HG03432 (cell line): ENCODE data around the gene ZFP36.

Source experiments
- ATAC-seq: cut with Tn5 transposase; IDR thresholded peaks from one replicate; pipeline ENCODE4 v1.9.1; 2021; ENCODE audit warnings: mild to moderate bottlenecking, moderate library complexity; ENCODE audit not compliant: unreplicated experiment

The ZFP36 gene

DNA sequence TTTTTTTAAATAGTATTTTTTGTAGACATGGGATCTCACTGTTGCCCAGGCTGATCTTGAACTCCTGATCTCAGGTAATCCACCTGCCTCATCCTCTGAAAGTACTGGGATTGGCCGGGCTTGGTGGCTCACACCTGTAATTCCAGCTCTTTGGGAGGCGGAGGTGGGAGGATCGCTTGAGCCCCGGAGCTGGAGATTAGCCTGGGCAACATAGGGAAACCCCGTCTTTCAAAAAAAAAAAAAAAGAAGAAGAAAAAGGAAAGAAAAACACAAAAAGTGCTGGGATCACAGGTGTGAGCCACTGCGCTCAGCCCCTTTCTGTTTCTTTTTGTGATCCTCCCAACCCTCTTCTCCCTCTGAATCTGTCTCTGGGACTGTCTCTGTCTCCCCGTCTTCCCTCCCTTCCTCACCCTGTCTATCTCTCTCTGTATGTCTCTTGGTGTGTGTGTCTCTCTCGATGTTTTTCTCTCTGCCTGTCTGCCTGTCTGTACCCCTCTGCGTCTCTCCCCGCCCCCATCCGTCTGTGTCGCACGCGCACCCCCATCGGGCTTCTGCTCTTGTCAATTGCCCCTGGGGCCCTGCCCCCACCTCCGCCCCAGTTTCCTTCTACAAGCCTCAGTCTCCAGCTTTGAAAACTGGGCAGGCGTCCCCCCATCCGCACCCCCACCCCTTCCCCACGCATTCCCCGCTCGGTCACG lies 540 bp upstream of the ZFP36 start:
- no peak for ATAC-seq

DNA sequence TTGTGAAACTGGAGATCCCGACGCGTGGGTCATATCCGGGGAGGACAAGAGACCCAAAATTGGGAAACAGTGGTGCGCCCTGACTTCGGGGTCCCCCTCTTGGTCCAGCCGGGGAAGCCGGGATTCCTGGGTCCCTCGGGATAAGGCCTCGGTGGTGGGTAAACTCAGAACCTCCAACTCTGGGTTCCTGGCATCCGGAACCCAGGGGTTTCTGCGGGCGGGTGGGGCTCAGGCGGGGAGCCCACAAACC lies 688 bp downstream of the ZFP36 start:
- ATAC-seq, result no peak

DNA sequence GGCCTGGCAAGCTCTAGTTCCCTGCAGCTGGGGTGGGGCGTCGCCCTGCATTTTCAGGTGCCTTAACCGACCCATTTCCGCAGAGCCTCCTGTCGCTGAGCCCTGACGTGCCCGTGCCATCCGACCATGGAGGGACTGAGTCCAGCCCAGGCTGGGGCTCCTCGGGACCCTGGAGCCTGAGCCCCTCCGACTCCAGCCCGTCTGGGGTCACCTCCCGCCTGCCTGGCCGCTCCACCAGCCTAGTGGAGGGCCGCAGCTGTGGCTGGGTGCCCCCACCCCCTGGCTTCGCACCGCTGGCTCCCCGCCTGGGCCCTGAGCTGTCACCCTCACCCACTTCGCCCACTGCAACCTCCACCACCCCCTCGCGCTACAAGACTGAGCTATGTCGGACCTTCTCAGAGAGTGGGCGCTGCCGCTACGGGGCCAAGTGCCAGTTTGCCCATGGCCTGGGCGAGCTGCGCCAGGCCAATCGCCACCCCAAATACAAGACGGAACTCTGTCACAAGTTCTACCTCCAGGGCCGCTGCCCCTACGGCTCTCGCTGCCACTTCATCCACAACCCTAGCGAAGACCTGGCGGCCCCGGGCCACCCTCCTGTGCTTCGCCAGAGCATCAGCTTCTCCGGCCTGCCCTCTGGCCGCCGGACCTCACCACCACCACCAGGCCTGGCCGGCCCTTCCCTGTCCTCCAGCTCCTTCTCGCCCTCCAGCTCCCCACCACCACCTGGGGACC lies 1.2 kb downstream of the ZFP36 start:
- ATAC-seq, result no peak

DNA sequence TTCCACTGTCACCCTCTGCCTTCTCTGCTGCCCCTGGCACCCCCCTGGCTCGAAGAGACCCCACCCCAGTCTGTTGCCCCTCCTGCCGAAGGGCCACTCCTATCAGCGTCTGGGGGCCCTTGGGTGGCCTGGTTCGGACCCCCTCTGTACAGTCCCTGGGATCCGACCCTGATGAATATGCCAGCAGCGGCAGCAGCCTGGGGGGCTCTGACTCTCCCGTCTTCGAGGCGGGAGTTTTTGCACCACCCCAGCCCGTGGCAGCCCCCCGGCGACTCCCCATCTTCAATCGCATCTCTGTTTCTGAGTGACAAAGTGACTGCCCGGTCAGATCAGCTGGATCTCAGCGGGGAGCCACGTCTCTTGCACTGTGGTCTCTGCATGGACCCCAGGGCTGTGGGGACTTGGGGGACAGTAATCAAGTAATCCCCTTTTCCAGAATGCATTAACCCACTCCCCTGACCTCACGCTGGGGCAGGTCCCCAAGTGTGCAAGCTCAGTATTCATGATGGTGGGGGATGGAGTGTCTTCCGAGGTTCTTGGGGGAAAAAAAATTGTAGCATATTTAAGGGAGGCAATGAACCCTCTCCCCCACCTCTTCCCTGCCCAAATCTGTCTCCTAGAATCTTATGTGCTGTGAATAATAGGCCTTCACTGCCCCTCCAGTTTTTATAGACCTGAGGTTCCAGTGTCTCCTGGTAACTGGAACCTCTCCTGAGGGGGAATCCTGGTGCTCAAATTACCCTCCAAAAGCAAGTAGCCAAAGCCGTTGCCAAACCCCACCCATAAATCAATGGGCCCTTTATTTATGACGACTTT lies 2.0 kb downstream of the ZFP36 start:
- ATAC-seq, result no peak

DNA sequence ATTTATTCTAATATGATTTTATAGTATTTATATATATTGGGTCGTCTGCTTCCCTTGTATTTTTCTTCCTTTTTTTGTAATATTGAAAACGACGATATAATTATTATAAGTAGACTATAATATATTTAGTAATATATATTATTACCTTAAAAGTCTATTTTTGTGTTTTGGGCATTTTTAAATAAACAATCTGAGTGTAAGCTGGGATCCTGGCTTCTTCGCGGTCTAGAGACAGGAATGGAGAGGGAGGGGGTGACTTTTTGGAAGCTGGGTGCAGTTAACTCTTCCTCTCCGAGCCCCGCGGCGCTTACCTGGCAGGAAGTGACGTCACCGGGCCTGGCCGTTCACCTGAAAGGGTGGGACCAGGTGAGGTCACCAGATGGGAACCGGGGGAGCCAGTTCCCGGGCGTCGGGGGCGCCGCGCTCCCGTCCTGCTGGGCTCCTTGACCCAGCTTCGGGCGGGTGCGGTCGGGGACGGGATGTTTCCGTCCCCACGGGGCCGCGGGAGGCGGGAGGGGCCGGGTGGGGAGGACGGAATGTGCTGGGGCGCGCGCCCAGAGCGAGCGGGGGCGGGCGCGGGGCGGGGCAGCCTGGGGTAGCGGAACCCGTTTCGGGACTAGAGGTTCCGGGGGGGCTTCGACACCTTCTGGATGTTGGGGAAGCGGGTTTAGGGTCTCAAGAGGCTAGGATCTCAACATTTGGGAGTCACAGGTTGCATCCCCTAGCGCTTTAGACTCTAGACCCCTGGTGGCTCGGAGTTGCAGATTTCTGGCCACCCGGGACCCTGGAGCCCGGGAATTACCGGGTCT lies 2.8 kb downstream of the ZFP36 start:
- no peak for ATAC-seq

DNA sequence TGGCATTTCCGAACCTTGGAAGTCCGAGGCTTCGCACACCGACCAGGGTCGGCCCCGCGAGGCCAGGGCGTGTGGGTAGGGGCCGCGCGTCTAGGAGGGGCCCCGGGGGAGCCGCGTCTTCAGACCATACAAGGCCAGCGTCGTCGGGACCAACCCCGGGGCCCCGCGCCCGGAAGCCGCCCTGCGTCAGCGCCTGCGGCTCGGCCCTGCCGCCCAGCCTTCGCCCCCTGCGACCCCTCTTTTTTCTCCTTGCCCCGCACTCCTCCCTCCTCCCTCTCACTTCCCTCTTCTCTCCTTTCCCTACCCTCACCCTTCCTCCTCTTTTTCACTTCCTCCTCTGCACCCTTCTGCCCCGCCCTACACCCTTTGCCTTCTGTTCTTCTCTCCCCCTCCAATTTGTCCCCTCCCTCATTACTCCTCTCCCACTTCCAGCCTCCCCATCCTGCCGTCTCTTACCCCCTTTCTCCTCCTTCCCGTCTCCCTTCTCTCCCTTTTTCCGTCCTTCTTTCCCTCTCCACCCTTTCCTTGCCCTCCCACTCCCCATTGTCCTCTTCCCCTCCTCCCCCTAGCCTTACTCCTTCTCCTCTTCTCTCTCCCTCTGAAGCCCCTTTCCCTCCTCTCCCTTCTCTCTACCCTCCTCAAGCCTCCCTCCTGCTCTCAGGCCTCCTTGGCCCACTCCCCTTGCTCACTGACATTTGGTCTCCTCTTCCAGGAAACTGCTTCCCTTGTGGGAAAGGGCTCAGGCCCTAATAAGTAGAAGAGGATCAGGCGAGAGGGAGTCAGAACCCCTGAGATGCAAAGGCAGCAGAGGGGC lies 3.6 kb downstream of the ZFP36 start:
- peak; percentile 12 for ATAC-seq

DNA sequence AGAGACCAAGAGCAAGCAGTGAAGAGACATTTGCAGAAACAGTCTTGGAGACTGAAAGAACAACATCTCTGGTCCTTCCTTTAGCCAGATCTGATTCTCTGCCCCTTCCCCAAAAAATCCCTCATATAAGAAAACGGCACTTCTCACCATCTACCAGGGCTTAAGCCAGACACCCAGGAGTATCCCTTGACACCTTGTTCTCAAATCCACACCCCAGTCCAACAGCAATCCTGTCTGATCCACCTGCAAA lies 4.1 kb downstream of the ZFP36 start:
- no peak for ATAC-seq

DNA sequence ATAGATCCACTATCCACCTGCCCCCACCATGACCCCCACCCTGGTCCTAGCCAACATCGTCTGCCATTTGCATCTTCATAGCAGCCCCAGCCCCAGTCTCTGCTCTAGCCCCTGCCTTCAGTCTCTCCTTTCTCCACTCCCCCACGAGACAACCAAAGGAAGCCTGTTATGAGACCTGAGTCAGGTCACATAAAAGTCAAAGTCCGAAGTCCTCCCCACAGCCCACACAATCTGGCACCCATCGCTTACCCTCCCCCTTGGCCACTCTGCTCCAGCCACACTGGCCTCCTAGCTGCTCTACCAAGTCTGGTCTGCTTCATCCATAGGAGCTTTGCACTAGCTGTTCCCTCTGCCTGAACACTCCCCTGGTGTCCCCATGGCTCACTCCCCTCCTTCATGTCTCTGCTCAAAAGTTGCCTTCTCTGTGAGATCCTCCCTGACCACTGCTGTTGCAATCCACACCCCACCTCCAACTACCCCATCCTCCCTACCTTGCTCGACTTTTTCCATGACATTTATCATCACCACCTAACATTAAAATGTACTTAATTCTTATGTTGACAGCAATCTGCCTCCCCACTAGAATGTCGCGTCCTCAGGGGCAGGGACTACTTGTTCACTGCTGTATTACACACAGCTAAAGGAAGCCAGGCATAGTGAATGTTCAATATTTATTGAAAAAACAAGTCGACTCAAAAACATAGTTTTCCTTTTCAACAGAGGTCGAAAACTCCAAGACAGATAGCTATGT lies 4.6 kb downstream of the ZFP36 start:
- no peak for ATAC-seq

DNA sequence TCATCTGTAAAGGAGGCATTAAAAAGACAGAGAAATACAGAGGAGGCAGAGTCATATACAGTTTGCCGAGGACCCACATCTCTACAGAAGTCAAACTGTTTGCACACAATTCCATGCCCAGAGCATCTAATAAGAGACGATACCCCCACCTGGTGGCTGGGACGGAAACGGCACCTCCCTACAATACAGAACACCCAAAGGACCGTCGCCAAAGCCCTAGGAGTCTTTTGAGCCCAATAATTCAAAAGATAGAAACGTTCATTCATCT lies 5.1 kb downstream of the ZFP36 start:
- ATAC-seq, result peak; percentile 25

DNA sequence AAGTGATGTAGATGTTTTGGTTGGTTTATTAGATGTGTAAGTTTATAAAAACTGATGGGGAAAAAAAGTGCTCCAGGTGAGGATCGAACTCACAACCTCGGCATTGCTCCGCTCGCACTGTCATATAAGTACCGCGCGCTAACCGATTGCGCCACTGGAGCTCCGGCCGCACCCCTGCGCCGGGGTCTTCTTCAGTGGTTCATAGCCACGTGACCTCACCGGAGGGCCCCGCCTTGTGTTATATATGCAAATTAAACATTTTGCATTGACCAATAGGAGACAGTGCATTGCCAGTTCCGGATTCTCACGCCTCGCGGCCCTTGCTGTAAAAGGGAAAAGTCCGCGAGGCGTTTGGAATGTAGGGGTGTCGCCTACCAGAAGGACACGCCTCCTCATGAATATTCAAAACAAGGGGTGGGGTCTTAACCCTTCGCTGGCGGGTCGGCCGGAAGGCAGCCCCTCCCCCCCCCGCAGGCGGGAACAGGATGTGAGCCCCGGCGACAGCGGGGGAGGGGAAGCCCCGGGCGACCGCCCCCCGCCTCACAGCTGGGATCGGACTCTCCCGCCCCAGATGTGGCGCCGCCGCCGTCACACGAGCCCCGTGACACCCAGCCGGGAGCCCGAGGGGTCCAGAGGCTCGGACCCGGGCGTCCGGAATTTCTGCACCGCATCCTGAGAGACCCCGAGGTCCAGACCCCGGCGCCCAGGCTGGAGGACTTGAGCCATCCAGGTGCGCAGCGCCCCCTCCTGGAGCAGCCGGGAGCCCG lies 5.6 kb downstream of the ZFP36 start, which contains the start of gene PLEKHG2:
Gene PLEKHG2 (plus strand): TSS at position 570 of the 767 bp plus-strand sequence. CDS start 1,418 bp downstream, outside the sequence.
- ATAC-seq, result peak; percentile 46

DNA sequence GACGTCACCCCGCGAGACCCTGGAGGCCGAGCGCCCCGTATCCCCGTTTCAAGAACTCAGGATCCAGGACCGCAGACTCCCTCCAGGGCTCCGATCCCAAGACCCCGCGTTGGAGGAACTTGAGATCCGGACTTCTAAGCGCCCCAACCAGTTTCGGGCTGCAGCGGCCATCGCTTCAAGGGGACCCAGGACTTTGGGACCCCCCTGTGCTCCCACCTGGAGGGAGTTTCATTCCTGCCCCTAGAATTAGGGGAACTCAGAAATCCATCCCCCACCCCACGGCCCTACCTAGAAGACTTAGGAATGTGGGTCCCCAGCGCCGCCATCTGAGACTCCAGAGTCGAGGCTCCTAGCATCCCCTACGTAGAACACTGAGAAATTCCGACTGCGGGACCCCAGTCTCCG lies 6.2 kb downstream of the ZFP36 start:
- no peak for ATAC-seq

DNA sequence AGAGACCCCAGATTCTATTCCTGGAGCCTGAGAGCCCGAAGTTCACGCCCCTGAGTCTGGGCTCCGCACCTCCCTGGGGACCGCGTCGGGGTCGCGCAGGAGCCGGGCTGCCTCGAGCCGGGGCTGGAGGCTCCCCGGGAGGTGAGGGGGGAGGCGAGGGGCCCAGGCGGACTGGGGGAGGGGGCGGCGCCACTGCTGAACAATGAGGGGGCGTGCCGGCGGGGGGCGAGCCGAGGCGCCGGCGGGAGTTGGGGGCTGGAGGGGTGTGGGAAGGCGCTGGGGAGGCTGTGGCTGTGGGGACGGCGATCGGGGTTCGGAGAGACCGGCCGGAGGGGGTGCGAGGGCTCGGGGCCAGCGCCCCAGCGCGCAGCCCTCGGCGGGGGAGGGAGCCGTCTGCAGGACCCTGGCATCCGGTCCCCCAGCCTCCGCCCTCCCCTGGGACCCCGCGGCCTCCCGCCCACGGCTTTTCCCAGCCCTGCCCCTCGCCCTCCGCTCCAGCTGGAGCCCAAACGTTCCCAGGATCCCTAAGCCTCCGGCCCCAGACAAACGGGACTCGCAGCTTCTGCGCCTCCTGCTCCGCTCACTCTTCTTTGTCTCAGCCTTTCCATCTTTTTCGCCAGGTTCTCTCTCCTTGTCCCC lies 6.7 kb downstream of the ZFP36 start:
- ATAC-seq, result no peak

DNA sequence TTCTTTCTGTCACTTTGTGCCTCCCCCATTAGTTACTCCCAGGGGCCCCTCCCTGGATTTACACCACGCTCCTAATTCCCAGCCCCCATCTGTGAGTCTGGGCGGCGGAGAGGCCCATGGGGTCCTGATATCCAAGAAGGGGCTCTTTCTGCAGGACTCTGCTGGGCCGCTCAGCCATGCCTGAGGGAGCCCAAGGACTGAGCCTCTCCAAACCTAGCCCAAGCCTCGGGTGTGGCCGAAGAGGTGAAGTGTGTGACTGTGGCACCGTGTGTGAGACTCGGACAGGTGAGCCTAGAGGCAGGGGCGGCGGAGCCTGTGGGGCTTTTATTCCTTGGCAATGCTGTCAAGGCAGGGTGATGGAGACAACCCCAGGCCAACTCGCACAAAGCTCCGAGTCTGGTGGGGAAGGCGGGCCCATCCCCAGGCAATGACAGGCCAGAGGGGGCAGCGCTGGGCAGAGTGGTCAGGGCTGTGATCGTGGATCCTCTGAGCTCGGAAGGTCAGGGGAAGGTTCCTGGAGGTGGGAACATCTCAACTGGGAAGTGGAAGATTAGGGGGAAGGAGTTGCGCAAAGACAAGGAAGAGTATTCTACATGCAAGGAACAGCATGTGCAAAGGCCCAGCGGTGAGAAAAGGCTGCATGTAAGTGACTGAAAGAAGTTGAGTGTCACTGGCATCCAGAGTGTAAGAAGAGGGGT lies 7.4 kb downstream of the ZFP36 start:
- no peak for ATAC-seq

DNA sequence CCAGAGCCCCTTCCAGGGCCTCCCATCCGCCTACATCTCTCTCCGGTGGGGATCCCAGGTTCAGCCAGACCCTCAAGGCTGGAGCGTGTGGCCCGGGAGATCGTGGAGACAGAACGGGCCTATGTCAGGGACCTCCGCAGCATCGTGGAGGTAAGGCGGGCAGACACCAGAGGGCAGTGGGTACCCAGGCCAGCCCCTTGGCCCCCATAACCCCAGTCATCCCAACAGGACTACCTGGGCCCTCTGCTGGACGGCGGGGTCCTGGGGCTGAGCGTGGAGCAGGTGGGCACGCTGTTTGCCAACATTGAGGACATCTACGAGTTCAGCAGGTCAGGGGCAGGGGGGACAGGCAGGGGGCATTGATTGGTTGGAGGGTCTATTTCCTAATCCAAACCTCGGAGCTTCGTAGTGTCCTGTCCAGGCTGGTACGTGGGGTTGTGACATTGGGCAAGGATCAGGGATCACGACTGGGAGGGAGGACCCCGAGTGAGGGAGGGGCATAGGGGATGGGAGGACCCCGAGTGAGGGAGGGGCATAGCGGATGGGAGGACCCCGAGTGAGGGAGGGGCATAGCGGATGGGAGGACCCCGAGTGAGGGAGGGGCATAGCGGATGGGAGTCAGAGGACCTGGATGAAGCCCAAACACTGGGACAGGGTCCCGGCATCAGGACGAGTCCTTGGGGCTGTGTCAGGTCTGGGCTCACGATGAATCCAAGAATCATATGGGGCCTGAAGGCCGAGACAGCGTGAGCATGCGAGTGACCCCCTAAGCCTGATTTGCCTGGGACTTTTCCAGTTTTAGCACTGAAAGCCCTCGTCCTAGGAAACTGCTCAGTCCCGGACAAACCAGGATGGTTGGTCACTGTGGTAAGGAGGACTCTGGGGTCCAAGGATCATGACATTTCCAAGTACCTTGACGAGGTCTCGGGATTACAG lies 8.7 kb downstream of the ZFP36 start:
- no peak for ATAC-seq

DNA sequence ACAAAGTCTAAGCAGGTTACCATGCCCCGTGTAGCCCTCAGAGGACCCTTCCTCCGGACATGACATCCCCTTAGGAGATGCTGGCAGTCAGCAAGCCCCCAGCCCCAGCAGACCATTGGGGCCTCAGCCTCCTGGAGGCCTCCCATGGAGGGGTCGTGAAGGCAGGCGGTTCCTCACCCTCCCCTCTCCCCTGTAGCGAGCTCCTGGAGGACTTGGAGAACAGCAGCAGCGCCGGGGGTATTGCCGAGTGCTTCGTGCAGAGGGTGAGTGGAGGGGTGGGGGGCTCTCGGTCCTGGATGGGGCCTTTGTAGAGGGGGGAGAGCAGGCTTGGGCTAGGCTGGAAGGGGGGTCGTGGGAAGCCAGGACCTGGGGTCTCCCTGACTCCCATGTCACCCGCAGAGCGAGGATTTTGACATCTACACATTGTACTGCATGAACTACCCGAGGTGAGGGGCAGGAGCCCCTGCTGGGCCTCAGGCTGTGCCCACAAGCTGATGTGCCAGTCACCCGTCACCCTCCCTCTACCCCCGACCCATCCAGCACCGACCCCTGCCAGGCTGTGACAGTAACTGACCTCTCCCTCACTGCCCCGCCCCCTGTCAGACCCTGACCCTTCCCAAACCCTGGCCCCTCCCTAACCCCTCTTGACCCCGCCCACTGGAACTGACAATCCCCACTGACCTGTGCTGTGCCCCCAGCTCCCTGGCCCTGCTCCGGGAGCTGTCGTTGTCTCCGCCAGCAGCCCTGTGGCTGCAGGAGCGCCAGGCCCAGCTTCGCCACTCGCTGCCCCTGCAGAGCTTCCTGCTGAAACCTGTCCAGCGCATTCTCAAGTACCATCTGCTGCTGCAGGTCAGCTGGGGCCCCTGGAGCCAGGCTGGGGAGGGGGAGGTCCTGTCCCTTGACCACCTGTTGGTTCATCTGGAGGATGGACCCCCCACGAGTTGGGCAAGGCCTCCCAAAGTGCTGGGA lies 9.8 kb downstream of the ZFP36 start:
- ATAC-seq, result no peak
